Left lung (tissue), 10 donors: ENCODE data around the gene MFRP. TPM values are rescaled to one million over a fixed set of nuclear protein-coding genes. Genes with fewer than 3 reads are reported as not detected.
A peak's percentile ranks its signal among the peaks of the same experiment; 100 is the strongest.

Experiments
- ATAC-seq: fragments of 200-7000 bp; cut with Tn5 transposase; one replicate; pipeline ENCODE4 v1.9.1; 2020; ENCODE audit warnings: moderate library complexity
- DNase-seq, 4 donors: peaks; one replicate each; pipeline ENCODE4 v3.0.0-alpha.2; 2013 to 2020
- H3K27ac ChIP-seq, 2 donors: fragments of 200-600 bp; sonication (generic) in 1 of 2; one replicate each; pipeline versions ENCODE4 v1.5.0 to v1.8.0; 2020 to 2021
- H3K27me3 ChIP-seq, 2 donors: fragments of 200-600 bp; sonication (generic) in 1 of 2; one replicate each; pipeline versions ENCODE4 v1.5.0 to v1.8.0; 2020 to 2021
- H3K36me3 ChIP-seq, 2 donors: fragments of 200-600 bp; sonication (generic) in 1 of 2; one replicate each; pipeline versions ENCODE4 v1.5.0 to v1.8.0; 2020 to 2021
- H3K4me1 ChIP-seq, 2 donors: fragments of 200-600 bp; one replicate each; pipeline ENCODE4 v1.8.0; 2021
- H3K4me3 ChIP-seq, 2 donors: fragments of 200-600 bp; sonication (generic) in 1 of 2; one replicate each; pipeline versions ENCODE4 v1.5.0 to v1.8.0; 2020 to 2021; ENCODE audit warnings: mild to moderate bottlenecking in 1 of 2
- H3K9me3 ChIP-seq, 2 donors: fragments of 200-600 bp; sonication (generic) in 1 of 2; one replicate each; pipeline versions ENCODE4 v1.5.0 to v1.8.0; 2020 to 2021
- intact Hi-C, 2 donors: fragments of 100-400 bp; cut with DNase I; formaldehyde crosslinking; loops; one replicate each; pipeline versions ENCODE4 v1.11.2 to v1.14.2; 2022
- polyA plus RNA-seq, 6 donors: library from polyadenylated mRNA; unstranded; fragments of 120-200 nt; gene quantifications; one replicate each; pipeline ENCODE4 v1.2.1, GENCODE V29; 2013; ENCODE audit not compliant: insufficient read length in 6 of 6
- total RNA-seq, 2 donors: library from RNA; stranded (reverse); fragmentation: NEBNext Ultra II Directional; extraction: Animal tissue kit (Norgen Biotek cat#: 25700); gene quantifications; one replicate each; pipeline ENCODE4 v1.2.1, GENCODE V29; 2021
- TF ChIP-seq, protein P1 (sequence below), 2 donors: fragments of 200-600 bp; sonication (generic) in 1 of 2; IDR thresholded peaks; one replicate each; pipeline versions ENCODE4 v1.5.0 to v1.8.0; 2021; ENCODE audit warnings: antibody characterized with exemption in 2 of 2
- donor health status: DM: no; HTN: yes; CAD: no.
- donor health status: DM: no; HTN: no; CAD: no.

The MFRP gene
- total and polyA plus RNA-seq, 8 donors: 0.04 to 0.07 TPM; not detected in 6

GRCh38 chr11:119365071-119365591 lies 18.6 kb upstream of the MFRP start:
- Histone ChIP-seq H3K4me1 (peaks cover 15 to 40% of the 10 kb centered on the region in 2 donors), H3K27me3 (peaks cover 5 to 35% of the 10 kb centered on the region in 2 donors), H3K36me3 (no peaks in the 10 kb centered on the region), H3K9me3 (no peaks in the 10 kb centered on the region), H3K27ac (no peak overlapping the region), H3K4me3 (no peak overlapping the region)
- intact Hi-C loops: no loop called here
- DNase-seq (no peak), ATAC-seq (no peak)
- TF ChIP-seq, protein P1, sequence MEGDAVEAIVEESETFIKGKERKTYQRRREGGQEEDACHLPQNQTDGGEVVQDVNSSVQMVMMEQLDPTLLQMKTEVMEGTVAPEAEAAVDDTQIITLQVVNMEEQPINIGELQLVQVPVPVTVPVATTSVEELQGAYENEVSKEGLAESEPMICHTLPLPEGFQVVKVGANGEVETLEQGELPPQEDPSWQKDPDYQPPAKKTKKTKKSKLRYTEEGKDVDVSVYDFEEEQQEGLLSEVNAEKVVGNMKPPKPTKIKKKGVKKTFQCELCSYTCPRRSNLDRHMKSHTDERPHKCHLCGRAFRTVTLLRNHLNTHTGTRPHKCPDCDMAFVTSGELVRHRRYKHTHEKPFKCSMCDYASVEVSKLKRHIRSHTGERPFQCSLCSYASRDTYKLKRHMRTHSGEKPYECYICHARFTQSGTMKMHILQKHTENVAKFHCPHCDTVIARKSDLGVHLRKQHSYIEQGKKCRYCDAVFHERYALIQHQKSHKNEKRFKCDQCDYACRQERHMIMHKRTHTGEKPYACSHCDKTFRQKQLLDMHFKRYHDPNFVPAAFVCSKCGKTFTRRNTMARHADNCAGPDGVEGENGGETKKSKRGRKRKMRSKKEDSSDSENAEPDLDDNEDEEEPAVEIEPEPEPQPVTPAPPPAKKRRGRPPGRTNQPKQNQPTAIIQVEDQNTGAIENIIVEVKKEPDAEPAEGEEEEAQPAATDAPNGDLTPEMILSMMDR (IDR thresholded peaks at IDR 0.05): no peak

- H3K4me3 ChIP-seq: peak overlapping the region; percentile 25 to 35
- peaks cover 5 to 35% of the 10 kb centered on the region in 2 donors for H3K27me3 ChIP-seq
- peak; percentile 63 for ATAC-seq
- H3K27ac ChIP-seq: no peak overlapping the region
- DNase-seq: peak in 2 of 4 donors; percentile 63 to 92
- TF ChIP-seq, protein P1 (IDR thresholded peaks at IDR 0.05): no peak
- no peaks in the 10 kb centered on the region for H3K9me3 ChIP-seq
- H3K36me3 ChIP-seq: no peaks in the 10 kb centered on the region
- H3K4me1 ChIP-seq: peaks cover 13 to 40% of the 10 kb centered on the region in 2 donors
- intact Hi-C loops: no loop called here
These were observed 17.5 kb upstream of the MFRP start for GRCh38 chr11:119363851-119364590.

GRCh38 chr11:119363081-119363850 lies 16.8 kb upstream of the MFRP start:
- no peak for ATAC-seq
- TF ChIP-seq, protein P1 (IDR thresholded peaks at IDR 0.05): no peak
- peak overlapping the region; percentile 25 to 35 for H3K4me3 ChIP-seq
- no peaks in the 10 kb centered on the region for H3K9me3 ChIP-seq
- H3K36me3 ChIP-seq: no peaks in the 10 kb centered on the region
- no peak overlapping the region for H3K27ac ChIP-seq
- no peak for DNase-seq
- peaks cover 5 to 35% of the 10 kb centered on the region in 2 donors for H3K27me3 ChIP-seq
- H3K4me1 ChIP-seq: peaks cover 7 to 33% of the 10 kb centered on the region in 2 donors
- intact Hi-C loops: no loop called here

DNA sequence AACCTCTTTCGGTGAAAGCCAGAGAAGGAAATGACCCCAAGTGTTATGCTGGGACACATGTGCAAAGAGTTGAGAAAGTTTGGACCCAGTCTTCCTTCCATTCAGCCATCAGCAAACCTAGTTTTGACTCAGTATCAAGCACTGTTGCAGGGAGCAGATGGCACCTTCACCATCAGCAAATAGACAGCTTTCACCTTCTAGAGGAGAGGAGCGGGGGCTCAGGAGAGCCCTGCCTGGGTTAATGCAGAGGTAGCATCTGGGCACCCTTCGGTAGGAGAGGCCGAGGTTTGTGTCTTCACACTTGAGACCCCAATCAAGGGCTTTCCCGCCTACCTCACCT lies 16.2 kb upstream of the MFRP start:
- Histone ChIP-seq H3K4me1 (peaks cover 7 to 29% of the 10 kb centered on the region in 2 donors), H3K4me3 (no peak overlapping the region), H3K9me3 (no peaks in the 10 kb centered on the region), H3K36me3 (no peaks in the 10 kb centered on the region), H3K27me3 (peaks cover 5 to 35% of the 10 kb centered on the region in 2 donors), H3K27ac (no peak overlapping the region)
- intact Hi-C loops: no loop called here
- ATAC-seq (no peak), DNase-seq (no peak)
- TF ChIP-seq, protein P1 (IDR thresholded peaks at IDR 0.05): no peak
